IMR-90 (cell line): ENCODE measurements around the gene MRE11. TPM values are rescaled to one million over a fixed set of nuclear protein-coding genes. Genes with fewer than 3 reads are reported as not detected.

Experiments used
- ATAC-seq: fragments of 200-7000 bp; cut with Tn5 transposase; 2 replicates; pipeline ENCODE4 v1.9.1; 2020; ENCODE audit warnings: low read depth, mild to moderate bottlenecking, moderate library complexity
- BruUV-seq: library from RNA; stranded (reverse); fragments of 400-500 nt; replicated peaks from 2 replicates; lab custom pipeline; 2021; lab: Mats Ljungman, UMichigan
- CTCF ChIA-PET: fragments of 300-600 bp; formaldehyde crosslinking; extraction: SDS; loops from one replicate; lab custom pipeline; 2021; ENCODE audit warnings: antibody characterized with exemption; lab: Yijun Ruan, JAX
- POLR2A ChIA-PET: fragments of 300-600 bp; sonication (Branson Sonifier 250); formaldehyde crosslinking; loops from one replicate; lab custom pipeline; 2022; ENCODE audit warnings: antibody characterized with exemption; ENCODE audit not compliant: unreplicated experiment; lab: Charles Lee
- DNase-seq: peaks from one replicate; pipeline ENCODE4 v3.0.0; 2013
- H2AFZ ChIP-seq: replicated peaks from 2 replicates; pipeline ENCODE3; 2013; ENCODE audit warnings: low read length, mild to moderate bottlenecking; ENCODE audit not compliant: poor library complexity
- H2AK5ac ChIP-seq: 2 replicates; pipeline ENCODE4 v1.6.1; 2013; ENCODE audit warnings: low read depth, low read length, inconsistent platforms
- H2AK9ac ChIP-seq: replicated peaks from 2 replicates; pipeline ENCODE3; 2013; ENCODE audit warnings: mild to moderate bottlenecking, low read depth, low read length, moderate library complexity; ENCODE audit not compliant: poor library complexity
- H2BK120ac ChIP-seq: 2 replicates; pipeline ENCODE4 v1.6.1; 2013; ENCODE audit warnings: low read depth, low read length, inconsistent platforms
- H2BK15ac ChIP-seq: 3 replicates; pipeline ENCODE4 v1.6.1; 2013; ENCODE audit warnings: low read depth, low read length, inconsistent platforms
- H2BK20ac ChIP-seq: 2 replicates; pipeline ENCODE4 v1.6.1; 2013; ENCODE audit warnings: low read depth, mild to moderate bottlenecking, inconsistent platforms, low read length, moderate library complexity
- H2BK5ac ChIP-seq: 2 replicates; pipeline ENCODE4 v1.6.1; 2013; ENCODE audit warnings: mild to moderate bottlenecking, low read depth, low read length, inconsistent platforms; ENCODE audit not compliant: poor library complexity, severe bottlenecking
- H3K14ac ChIP-seq: replicated peaks from 2 replicates; pipeline ENCODE4 v1.6.1; 2013; ENCODE audit warnings: low read depth, low read length, inconsistent platforms
- H3K18ac ChIP-seq: 2 replicates; pipeline ENCODE4 v1.6.1; 2013; ENCODE audit warnings: low read depth, low read length, control low read depth
- H3K23ac ChIP-seq: 2 replicates; pipeline ENCODE4 v1.6.1; 2013; ENCODE audit warnings: low read depth, low read length, inconsistent platforms
- H3K27ac ChIP-seq: 2 replicates; pipeline ENCODE4 v1.5.1; 2013; ENCODE audit warnings: mild to moderate bottlenecking, control low read depth, low read length; ENCODE audit not compliant: insufficient read depth
- H3K27me3 ChIP-seq: 2 replicates; pipeline ENCODE4 v1.6.1; 2013; ENCODE audit warnings: low read length; ENCODE audit not compliant: control insufficient read depth, insufficient read depth
- H3K36me3 ChIP-seq: 2 replicates; pipeline ENCODE4 v1.6.1; 2013; ENCODE audit warnings: low read length, mixed read lengths; ENCODE audit not compliant: control insufficient read depth, insufficient read depth
- H3K4ac ChIP-seq: 2 replicates; pipeline ENCODE4 v1.6.1; 2013; ENCODE audit warnings: low read depth, low read length, inconsistent platforms
- H3K4me1 ChIP-seq: 2 replicates; pipeline ENCODE4 v1.6.1; 2013; ENCODE audit warnings: low read length, mixed read lengths; ENCODE audit not compliant: control insufficient read depth, insufficient read depth
- H3K4me2 ChIP-seq: 2 replicates; pipeline ENCODE4 v1.6.1; 2013; ENCODE audit warnings: low read depth, mild to moderate bottlenecking, control low read depth, low read length, moderate library complexity
- H3K4me3 ChIP-seq: 2 replicates; pipeline ENCODE4 v1.5.1; 2013; ENCODE audit warnings: low read depth, mild to moderate bottlenecking, control low read depth, low read length, moderate library complexity; ENCODE audit not compliant: insufficient read depth
- H3K56ac ChIP-seq: 2 replicates; pipeline ENCODE4 v1.6.1; 2013; ENCODE audit warnings: low read length, inconsistent platforms; ENCODE audit not compliant: insufficient read depth; ENCODE audit errors: extremely low read depth
- H3K79me1 ChIP-seq, 2 experiments: 2 replicates each; pipeline ENCODE4 v1.6.1; 2013; ENCODE audit warnings: low read length in 2 of 2, inconsistent platforms in 1 of 2, low read depth in 1 of 2
- H3K9ac ChIP-seq: 2 replicates; pipeline ENCODE4 v1.6.1; 2013; ENCODE audit warnings: low read depth, low read length, control low read depth
- H3K9me1 ChIP-seq: 2 replicates; pipeline ENCODE4 v1.6.1; 2013; ENCODE audit warnings: low read length, inconsistent platforms; ENCODE audit not compliant: insufficient read depth
- H3K9me3 ChIP-seq: 2 replicates; pipeline ENCODE4 v1.6.1; 2013; ENCODE audit warnings: low read length; ENCODE audit not compliant: control insufficient read depth, insufficient read depth
- H4K20me1 ChIP-seq: 2 replicates; pipeline ENCODE4 v1.6.1; 2013; ENCODE audit warnings: low read length, inconsistent platforms; ENCODE audit not compliant: insufficient read depth
- H4K5ac ChIP-seq: 2 replicates; pipeline ENCODE4 v1.6.1; 2013; ENCODE audit warnings: mild to moderate bottlenecking, low read depth, low read length, control low read depth
- H4K8ac ChIP-seq, 2 experiments: 2 replicates each; pipeline ENCODE4 v1.6.1; 2013; ENCODE audit warnings: low read depth in 2 of 2, low read length in 2 of 2, control low read depth in 1 of 2, inconsistent platforms in 1 of 2
- H4K91ac ChIP-seq: 2 replicates; pipeline ENCODE4 v1.6.1; 2013; ENCODE audit warnings: low read depth, low read length, inconsistent platforms; ENCODE audit not compliant: insufficient read depth
- BHLHE40 ChIP-seq: fragments of 150-350 bp; IDR thresholded peaks from 2 replicates; pipeline ENCODE4 v1.6.1; 2016; ENCODE audit warnings: mild to moderate bottlenecking, low read depth, low read length
- CEBPB ChIP-seq: IDR thresholded peaks from 2 replicates; pipeline ENCODE4 v1.6.1; 2012; ENCODE audit warnings: low read depth, low read length, improper control_type of control experiment
- CHD1 ChIP-seq: IDR thresholded peaks from 2 replicates; pipeline ENCODE4 v1.6.1; 2012; ENCODE audit warnings: low read depth, low read length, improper control_type of control experiment
- FOS ChIP-seq: fragments of 150-350 bp; IDR thresholded peaks from 2 replicates; pipeline ENCODE4 v1.6.1; 2016; ENCODE audit warnings: low read depth, low read length
- MAFK ChIP-seq: IDR thresholded peaks from 2 replicates; pipeline ENCODE4 v1.6.1; 2012; ENCODE audit warnings: low read depth, low read length, improper control_type of control experiment
- MAZ ChIP-seq: IDR thresholded peaks from 2 replicates; pipeline ENCODE4 v1.6.1; 2012; ENCODE audit warnings: low read depth, mild to moderate bottlenecking, low read length, improper control_type of control experiment, moderate library complexity, borderline replicate concordance
- MXI1 ChIP-seq: IDR thresholded peaks from 2 replicates; pipeline ENCODE4 v1.6.1; 2012; ENCODE audit warnings: low read depth, mild to moderate bottlenecking, low read length, moderate library complexity, borderline replicate concordance
- NFE2L2 ChIP-seq: fragments of 150-350 bp; IDR thresholded peaks from 2 replicates; pipeline ENCODE4 v1.6.1; 2016; ENCODE audit warnings: low read depth, mild to moderate bottlenecking, low read length
- POLR2A ChIP-seq: IDR thresholded peaks from 2 replicates; pipeline ENCODE4 v1.6.1; 2012; ENCODE audit warnings: mild to moderate bottlenecking, low read depth, low read length
- RAD21 ChIP-seq: IDR thresholded peaks from 2 replicates; pipeline ENCODE4 v1.6.1; 2012; ENCODE audit warnings: low read length, improper control_type of control experiment
- RCOR1 ChIP-seq: IDR thresholded peaks from 2 replicates; pipeline ENCODE4 v1.6.1; 2012; ENCODE audit warnings: mild to moderate bottlenecking, low read length, improper control_type of control experiment; ENCODE audit not compliant: insufficient replicate concordance
- RFX5 ChIP-seq: IDR thresholded peaks from 2 replicates; pipeline ENCODE4 v1.8.0; 2012; ENCODE audit warnings: low read depth, mild to moderate bottlenecking, low read length, moderate library complexity
- SMC3 ChIP-seq: fragments of 150-350 bp; IDR thresholded peaks from 2 replicates; pipeline ENCODE4 v1.6.1; 2016; ENCODE audit warnings: low read depth, mild to moderate bottlenecking, antibody characterized with exemption, low read length, moderate library complexity
- WGBS, 2 experiments: methylation state at CpG; one replicate each; pipeline versions ENCODE4 v1.1.5 to v1.1.7; 2013; ENCODE audit warnings: missing lambda C conversion rate in 2 of 2; ENCODE audit not compliant: insufficient read length in 1 of 2; ENCODE audit errors: extremely low coverage in 2 of 2; 5-methylcytosine and 5-hydroxymethylcytosine counted together
- dilution Hi-C: fragments of 300-500 bp; cut with HindIII; formaldehyde crosslinking; loops from one replicate; pipeline ENCODE4 v1.14.3; 2018; ENCODE audit warnings: low sequenced_read_pairs; ENCODE audit not compliant: unreplicated experiment
- in situ Hi-C: fragments of 300-500 bp; cut with MboI; formaldehyde crosslinking; loops from 3 replicates; pipeline ENCODE4 v1.14.3; 2019; ENCODE audit warnings: low sequenced_read_pairs, inconsistent platforms, mixed read lengths
- intact Hi-C: fragments of 100-400 bp; cut with micrococcal nuclease; formaldehyde crosslinking; loops from 2 replicates; pipeline ENCODE4 v1.10.0; 2022
- polyA plus RNA-seq, 3 experiments: library from polyadenylated mRNA; depleted of rRNA; stranded (reverse); fragments of >200 nt; gene quantifications; 2 replicates each; pipeline ENCODE4 v1.2.3, GENCODE V29; 2012; ENCODE audit warnings: low replicate concordance in 1 of 3
- total RNA-seq: library from RNA; depleted of rRNA; stranded (reverse); fragments of >200 nt; gene quantifications from 2 replicates; pipeline ENCODE4 v1.2.3, GENCODE V29; 2012
- TF ChIP-seq, protein P1 (sequence below): fragments of 150-350 bp; IDR thresholded peaks from 2 replicates; pipeline ENCODE4 v1.6.1; 2016; ENCODE audit warnings: low read depth, mild to moderate bottlenecking, low read length, moderate library complexity, borderline replicate concordance
- TF ChIP-seq, protein P2 (sequence below): fragments of 150-350 bp; IDR thresholded peaks from 2 replicates; pipeline ENCODE4 v1.6.1; 2017; ENCODE audit warnings: mild to moderate bottlenecking, antibody characterized with exemption, low read length, low read depth
- TF ChIP-seq, protein P3 (sequence below): conservative IDR thresholded peaks from 2 replicates; pipeline ENCODE4 v1.5.1; 2012; ENCODE audit warnings: mild to moderate bottlenecking, low read depth, low read length, improper control_type of control experiment

Gene MRE11
- total and polyA plus RNA-seq, 2 of the 4 experiments (the other 2 are of a cell fraction), result 9.0 to 15.6 TPM

DNA sequence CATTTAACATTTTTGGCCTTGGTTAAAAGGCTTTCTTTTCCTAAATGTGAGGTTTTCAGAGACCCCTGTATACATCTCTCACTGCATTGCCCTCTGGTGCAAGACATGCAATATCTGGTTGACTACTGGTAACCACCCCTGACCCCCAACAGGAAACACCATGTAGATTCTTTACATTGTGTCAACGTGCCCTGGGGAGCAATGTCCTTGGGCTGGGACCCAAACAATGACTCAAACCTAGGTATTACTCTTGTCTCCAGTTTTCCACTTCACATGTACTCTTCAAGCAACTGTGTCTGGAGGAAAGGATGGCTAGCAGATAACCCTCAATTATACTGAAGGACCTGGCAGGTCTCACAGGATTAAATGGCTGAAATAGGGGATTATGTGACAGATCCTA, 91.3 kb downstream of the MRE11 start:
- intact Hi-C loops, result no loop called here
- Histone ChIP-seq H3K23ac (no peak overlapping the region), H2BK120ac (no peak overlapping the region), H2AFZ (no peak overlapping the region), H2AK5ac (no peak overlapping the region), H2AK9ac (no peak overlapping the region), H3K36me3 (no peaks in the 10 kb centered on the region), H3K4ac (no peak overlapping the region), H3K14ac (no peak overlapping the region), H4K5ac (no peak overlapping the region), H3K9ac (no peak overlapping the region), H2BK20ac (no peak overlapping the region), H2BK5ac (no peak overlapping the region), H3K56ac (no peak overlapping the region), H3K27me3 (peaks cover 33% of the 10 kb centered on the region), H3K79me1 (no peaks in the 10 kb centered on the region), H4K91ac (no peak overlapping the region), H4K20me1 (no peaks in the 10 kb centered on the region), H3K27ac (no peak overlapping the region), H3K9me1 (no peaks in the 10 kb centered on the region), H4K8ac (no peak overlapping the region), H3K4me2 (no peak overlapping the region), H3K9me3 (no peaks in the 10 kb centered on the region; the same call in 1 of the 2 replicates), H3K18ac (no peak overlapping the region), H3K4me3 (no peak overlapping the region), H2BK15ac (no peak overlapping the region), H3K4me1 (peaks cover 4% of the 10 kb centered on the region; the same call in 1 of the 2 replicates)
- ATAC-seq, result no peak
- ChIA-PET CTCF (no interaction called here), POLR2A (no interaction called here)
- in situ Hi-C loops, result no loop called here
- WGBS, 2 experiments, result no CpG with 5 or more reads among the region's 1 CpG
- no peak for TF ChIP-seq SMC3
- TF ChIP-seq RAD21, result no peak
- TF ChIP-seq MAFK, result no peak
- no peak for TF ChIP-seq BHLHE40
- TF ChIP-seq, protein P1, sequence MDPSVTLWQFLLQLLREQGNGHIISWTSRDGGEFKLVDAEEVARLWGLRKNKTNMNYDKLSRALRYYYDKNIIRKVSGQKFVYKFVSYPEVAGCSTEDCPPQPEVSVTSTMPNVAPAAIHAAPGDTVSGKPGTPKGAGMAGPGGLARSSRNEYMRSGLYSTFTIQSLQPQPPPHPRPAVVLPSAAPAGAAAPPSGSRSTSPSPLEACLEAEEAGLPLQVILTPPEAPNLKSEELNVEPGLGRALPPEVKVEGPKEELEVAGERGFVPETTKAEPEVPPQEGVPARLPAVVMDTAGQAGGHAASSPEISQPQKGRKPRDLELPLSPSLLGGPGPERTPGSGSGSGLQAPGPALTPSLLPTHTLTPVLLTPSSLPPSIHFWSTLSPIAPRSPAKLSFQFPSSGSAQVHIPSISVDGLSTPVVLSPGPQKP, result no peak
- TF ChIP-seq NFE2L2, result no peak
- TF ChIP-seq MAZ, result no peak
- TF ChIP-seq, protein P2, sequence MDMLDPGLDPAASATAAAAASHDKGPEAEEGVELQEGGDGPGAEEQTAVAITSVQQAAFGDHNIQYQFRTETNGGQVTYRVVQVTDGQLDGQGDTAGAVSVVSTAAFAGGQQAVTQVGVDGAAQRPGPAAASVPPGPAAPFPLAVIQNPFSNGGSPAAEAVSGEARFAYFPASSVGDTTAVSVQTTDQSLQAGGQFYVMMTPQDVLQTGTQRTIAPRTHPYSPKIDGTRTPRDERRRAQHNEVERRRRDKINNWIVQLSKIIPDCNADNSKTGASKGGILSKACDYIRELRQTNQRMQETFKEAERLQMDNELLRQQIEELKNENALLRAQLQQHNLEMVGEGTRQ, result no peak
- no peak for TF ChIP-seq RFX5
- TF ChIP-seq, protein P3, sequence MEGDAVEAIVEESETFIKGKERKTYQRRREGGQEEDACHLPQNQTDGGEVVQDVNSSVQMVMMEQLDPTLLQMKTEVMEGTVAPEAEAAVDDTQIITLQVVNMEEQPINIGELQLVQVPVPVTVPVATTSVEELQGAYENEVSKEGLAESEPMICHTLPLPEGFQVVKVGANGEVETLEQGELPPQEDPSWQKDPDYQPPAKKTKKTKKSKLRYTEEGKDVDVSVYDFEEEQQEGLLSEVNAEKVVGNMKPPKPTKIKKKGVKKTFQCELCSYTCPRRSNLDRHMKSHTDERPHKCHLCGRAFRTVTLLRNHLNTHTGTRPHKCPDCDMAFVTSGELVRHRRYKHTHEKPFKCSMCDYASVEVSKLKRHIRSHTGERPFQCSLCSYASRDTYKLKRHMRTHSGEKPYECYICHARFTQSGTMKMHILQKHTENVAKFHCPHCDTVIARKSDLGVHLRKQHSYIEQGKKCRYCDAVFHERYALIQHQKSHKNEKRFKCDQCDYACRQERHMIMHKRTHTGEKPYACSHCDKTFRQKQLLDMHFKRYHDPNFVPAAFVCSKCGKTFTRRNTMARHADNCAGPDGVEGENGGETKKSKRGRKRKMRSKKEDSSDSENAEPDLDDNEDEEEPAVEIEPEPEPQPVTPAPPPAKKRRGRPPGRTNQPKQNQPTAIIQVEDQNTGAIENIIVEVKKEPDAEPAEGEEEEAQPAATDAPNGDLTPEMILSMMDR, result no peak
- no peak for TF ChIP-seq MXI1
- no peak for TF ChIP-seq RCOR1
- TF ChIP-seq CEBPB, result no peak
- no peak for TF ChIP-seq FOS
- no peak for TF ChIP-seq POLR2A
- no peak for TF ChIP-seq CHD1
- BruUV-seq, result no TSS peak
- dilution Hi-C loops, result no loop called here
- no peak for DNase-seq
